Keratinocyte (primary cell): ENCODE results near the gene WT1.

Experiments
- EZH2 ChIP-seq: IDR thresholded peaks from one replicate; pipeline ENCODE4 v1.6.1; 2012; ENCODE audit warnings: inconsistent platforms, mild to moderate bottlenecking, low read length, moderate library complexity
- TF ChIP-seq, protein P1 (sequence below), 3 experiments: IDR thresholded peaks in 1 of 3; conservative IDR thresholded peaks in 1 of 3; optimal IDR thresholded peaks in 1 of 3; 2 replicates in 2 of 3; 3 replicates in 1 of 3; pipeline versions ENCODE3 to v1.5.1; 2011; ENCODE audit warnings: low read length in 3 of 3, mild to moderate bottlenecking in 3 of 3, moderate library complexity in 2 of 3, control low read depth in 1 of 3, inconsistent platforms in 1 of 3; ENCODE audit not compliant: insufficient read depth in 2 of 3; ENCODE audit errors: extremely low read depth in 1 of 3

DNA sequence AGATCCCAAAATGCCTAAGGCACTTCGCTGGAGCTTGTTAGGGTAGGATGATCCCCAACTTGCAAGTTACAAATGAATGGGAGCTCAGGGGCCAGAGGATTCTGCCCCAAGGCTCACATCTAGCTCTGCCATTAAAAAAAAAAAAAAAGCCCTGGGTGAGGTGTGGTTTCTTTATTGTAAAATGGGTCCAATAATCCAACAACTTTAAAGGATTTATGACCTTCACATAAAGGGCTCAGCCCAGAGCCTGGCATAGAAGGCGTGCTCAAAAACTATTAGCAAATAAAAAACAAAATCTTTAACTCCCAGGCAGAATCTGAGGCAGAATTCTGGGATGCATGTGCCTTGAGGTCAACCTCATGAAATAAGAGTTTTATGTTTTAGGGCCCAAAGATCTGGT is 42.5 kb downstream of the WT1 start:
- no peak for TF ChIP-seq EZH2
- TF ChIP-seq, protein P1, sequence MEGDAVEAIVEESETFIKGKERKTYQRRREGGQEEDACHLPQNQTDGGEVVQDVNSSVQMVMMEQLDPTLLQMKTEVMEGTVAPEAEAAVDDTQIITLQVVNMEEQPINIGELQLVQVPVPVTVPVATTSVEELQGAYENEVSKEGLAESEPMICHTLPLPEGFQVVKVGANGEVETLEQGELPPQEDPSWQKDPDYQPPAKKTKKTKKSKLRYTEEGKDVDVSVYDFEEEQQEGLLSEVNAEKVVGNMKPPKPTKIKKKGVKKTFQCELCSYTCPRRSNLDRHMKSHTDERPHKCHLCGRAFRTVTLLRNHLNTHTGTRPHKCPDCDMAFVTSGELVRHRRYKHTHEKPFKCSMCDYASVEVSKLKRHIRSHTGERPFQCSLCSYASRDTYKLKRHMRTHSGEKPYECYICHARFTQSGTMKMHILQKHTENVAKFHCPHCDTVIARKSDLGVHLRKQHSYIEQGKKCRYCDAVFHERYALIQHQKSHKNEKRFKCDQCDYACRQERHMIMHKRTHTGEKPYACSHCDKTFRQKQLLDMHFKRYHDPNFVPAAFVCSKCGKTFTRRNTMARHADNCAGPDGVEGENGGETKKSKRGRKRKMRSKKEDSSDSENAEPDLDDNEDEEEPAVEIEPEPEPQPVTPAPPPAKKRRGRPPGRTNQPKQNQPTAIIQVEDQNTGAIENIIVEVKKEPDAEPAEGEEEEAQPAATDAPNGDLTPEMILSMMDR (optimal IDR thresholded peaks at IDR 0.05 in 1 of 3, IDR thresholded peaks at IDR 0.05 in 1 of 3, conservative IDR thresholded peaks at IDR 0.05 in 1 of 3; ENCODE audit: extremely low read depth in 1 of 3, insufficient read depth in 2 of 3, low read length in 3 of 3) = no peak
